SW480 (cell line): ENCODE data around the gene FBRS.
"Not testable (repeated sequence)": the region's sequence is repeated elsewhere in the genome, so short reads cannot be mapped to it uniquely, and the experiment has no call there.

Experiments used
- DNase-seq: peaks from one replicate; pipeline ENCODE4 v3.0.0-alpha.2; 2016; ENCODE audit warnings: low spot score

Gene FBRS

DNA sequence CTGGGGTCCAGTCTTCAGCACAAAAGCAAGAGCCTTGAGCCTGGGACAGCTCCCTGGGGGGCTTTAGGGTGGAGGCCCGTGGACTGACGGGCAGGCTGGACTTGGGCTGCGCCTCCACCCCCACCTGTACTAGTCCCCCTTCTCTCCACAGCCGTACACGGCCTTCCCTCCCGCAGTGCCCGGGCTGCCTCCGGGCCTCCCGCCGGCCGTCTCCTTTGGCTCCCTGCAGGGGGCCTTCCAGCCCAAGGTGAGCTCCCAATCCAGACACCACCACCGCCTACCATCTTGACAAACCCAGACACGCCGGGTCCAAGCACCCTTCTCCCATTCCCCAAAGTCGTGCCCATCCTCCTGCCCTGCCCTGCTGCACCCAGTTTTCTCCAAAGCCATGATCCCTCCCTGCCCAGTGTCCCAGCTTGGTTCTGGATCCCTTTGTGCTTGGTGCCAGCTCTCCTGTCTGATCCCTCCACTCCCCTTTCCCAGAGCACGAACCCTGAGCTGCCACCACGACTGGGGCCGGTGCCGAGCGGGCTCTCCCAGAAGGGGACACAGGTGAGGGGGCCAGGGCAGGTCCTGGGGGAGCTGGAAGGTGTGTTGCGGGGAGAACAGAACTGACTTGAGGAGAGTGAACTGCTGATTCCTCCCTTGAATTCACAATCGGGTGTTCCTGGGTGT, 7.1 kb downstream of the FBRS start:
- DNase-seq, result no peak

DNA sequence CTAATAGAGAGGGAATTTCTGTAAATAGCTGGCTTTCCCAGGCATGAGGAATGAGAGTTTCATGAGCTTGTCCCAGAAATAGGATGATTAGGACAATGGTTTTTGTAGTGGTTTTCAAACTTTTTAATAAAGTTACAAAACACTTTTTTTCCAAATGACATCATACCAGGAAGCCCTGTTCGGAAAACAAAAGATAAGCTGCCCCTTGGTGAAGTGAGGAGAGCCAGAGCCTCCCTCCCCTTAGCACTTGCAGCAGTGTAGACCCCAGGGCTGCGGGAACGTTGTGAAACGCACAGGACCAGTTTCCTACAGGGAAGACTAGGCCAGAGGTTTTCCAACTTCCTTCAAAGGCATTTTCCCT, 7.6 kb downstream of the FBRS start:
- no peak for DNase-seq

DNA sequence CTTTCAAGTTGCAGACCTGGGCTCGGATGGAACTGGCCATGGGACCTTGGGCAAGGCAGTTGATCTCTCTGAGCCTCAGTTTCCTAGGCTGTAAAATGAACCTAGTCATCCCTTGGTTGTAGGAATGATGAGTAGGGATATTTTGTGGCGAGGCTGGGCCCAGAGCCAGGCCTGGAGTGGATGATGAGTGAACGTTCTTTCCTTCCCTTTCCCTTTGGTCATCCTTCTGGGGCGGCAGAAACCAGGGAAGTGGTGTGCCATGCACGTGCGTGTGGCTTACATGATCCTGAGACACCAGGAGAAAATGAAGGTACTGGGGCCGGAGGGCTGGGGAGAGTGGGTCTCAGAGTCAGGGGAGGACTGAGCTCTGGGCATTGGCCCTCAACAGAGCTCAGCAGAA, 8.4 kb downstream of the FBRS start:
- no peak for DNase-seq

DNA sequence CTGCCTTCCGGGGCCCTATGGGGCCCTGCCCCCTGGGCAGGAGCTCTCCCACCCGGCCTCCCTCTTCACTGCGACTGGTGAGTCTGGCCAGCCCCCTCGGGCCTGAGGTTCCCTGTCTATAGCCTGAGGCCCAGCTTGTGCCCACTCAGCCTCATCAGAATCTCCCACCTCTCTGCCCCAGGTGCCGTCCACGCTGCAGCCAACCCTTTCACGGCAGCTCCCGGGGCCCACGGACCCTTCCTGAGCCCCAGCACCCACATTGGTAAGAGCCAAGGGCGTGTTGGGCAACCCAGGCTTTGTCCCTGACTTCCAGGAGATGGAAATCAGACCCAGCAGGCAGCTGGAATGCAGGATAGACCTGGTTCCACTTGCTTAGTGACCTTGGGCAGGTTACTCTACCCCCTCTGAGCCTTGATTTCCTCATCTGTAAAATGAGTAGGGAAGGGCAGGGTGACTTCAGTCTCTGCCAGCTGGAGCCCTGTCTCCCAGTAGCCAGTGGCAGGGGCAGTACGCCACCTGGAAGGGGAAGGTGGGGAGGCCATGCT, 9.2 kb downstream of the FBRS start:
- DNase-seq, result no peak

DNA sequence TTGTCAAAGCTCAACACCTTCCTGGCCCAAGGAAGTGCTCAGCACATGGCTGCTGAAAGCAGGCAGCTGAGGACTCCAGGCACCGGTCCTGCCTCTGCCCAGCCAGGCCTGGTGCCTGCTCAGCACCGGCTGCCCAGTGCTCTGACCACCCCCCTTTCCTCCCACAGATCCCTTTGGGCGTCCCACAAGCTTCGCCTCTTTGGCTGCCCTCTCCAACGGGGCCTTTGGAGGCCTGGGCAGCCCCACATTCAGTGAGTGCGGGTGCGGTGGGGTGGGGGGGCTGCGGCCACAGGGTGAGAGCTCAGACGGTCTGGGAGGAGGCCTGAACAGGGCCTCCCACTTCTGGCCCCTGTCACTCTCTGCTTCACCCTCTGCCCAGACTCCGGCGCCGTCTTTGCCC, 10.2 kb downstream of the FBRS start:
- DNase-seq, result no peak

DNA sequence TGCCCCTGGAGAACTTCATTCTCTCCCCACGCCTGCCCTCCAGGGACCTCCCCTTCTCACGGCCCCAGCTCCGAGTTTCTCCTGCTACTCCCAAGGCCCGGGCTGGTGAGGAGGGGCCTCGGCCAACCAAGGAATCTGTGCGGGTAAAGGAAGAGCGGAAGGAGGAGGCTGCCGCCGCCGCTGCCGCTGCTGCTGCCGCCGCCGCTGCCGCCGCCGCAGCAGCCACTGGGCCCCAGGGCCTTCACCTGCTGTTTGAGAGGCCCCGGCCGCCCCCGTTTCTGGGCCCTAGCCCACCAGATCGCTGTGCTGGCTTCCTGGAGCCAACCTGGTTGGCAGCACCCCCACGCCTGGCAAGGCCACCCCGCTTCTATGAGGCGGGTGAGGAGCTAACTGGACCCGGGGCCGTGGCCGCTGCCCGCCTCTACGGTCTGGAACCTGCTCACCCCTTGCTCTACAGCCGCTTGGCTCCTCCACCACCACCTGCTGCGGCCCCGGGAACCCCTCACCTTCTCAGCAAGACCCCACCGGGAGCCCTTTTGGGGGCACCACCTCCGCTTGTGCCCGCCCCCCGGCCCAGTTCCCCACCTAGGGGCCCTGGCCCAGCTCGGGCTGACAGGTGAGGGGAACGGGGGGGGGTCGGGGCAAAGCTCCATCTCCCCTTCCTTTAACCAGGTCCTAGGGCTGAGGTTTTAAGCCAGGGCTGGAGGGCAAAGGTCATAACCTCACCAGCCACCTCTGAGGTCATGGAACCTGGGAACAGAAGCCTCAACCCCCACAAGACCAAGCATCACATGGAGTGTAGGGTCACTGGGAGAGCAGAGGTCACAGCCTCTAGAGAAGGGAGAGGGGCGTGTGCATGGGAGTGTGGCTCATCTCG, 11.0 kb downstream of the FBRS start:
- DNase-seq, result no peak

DNA sequence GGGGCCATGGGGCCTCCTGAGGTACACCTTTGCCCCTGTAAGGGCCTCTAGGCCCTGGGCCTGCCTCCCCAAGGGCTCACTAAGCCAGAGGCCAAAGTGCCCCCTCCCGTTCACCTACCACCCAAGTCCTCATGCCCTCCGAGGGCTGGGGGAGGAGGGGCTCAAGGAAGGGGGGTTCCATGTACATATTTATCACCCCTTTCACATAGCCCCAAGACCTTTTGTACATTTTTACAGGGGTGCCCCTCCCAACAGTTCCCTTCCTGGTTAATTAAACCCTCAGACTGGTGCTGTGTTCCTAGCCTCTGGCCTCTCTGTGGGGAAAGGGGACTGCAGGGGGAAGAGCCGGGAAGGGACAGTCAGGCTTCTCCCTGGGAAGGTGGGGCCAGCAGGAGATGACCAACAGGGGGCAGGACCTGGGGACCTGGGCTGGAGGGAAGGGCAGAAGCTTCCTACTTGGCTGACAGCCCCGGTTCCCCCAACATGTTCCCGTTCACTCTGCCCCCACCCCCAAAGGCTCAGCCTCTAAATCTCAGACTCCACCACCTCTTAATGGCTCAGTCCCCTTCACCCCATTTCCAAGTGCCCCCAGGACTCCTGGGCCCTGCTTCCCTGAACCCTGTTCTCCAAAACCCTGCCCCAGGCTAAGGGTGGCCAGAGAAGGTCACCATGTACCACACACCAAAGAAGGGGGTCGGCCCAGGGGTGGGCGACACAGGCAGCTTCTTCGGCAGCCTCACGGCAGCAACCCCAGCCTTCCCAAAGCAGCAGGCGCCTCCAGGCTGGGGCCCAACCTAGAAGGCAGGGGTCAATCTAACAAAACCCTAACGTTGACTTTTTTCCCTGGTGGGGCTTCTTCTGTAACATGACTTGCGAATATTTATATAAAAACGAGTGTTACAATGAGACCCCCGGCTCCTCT, 11.9 kb downstream of the FBRS start:
- DNase-seq, result no peak

DNA sequence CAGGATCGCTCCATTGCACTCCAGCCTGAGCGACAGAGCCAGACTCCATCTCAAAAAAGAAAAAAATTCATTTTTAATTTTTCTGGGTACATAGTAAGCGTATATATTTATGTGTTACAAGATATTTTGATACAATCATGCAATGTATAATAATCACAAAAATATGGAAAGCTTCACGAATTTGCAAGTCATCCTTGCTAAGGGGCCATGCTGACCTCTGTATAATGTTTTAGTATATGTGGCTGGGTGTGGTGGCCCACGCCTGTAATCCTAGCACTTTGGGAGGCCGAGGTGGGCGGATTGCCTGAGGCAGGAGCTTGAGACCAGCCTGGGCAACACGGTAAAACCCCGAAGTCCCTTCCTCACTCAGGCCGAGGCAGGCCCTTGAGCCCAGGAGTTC, 16.9 kb downstream of the FBRS start:
- DNase-seq, result no peak

DNA sequence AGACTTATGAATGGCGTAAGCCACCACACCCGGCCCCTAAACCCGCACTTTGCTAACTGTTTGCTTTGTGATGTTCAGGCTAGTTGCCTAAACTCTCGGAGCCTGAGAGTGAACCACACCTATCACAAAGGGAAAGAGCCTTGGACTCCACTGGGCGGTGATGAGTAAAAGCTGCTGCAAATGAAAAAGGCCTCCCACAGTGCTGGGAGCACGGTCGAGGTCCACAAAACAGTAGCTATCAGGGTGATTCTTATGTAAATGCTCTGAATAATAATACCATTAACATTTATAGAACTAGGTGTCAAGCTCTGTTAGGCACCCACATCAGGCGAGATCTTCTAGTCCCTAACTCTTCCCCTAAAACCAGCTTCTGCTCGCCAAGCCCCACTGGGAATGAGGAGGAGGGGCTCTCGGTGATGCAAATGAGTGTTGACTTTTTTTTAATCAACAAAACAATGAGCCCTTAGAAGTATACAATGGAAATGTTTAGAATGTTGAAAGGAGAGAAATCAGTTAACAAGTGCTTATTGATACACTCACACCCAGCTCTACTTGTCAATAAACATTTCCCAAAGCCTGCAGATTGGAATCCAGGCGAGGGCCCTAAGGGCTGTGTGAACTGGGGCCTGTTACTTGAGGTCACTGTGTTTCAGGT, 19.8 kb downstream of the FBRS start:
- DNase-seq, result no peak

DNA sequence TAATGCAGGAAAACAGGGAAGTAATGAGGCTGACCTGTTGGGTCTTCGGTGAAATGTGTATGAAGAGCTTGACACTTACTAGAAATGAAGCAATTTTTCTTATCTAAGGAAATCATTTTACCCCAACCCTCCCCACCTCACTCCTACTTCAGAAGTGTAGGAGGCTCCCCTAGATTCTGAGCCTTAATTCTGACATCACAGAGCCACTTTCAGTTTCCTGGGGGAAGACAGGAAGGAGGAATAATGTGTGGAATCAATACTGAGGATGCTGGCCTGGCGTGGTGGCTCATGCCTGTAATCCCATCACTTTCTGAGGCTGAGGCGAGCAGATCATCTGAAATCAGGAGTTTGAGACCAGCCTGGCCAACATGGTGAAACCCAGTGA, 20.3 kb downstream of the FBRS start:
- no peak for DNase-seq

DNA sequence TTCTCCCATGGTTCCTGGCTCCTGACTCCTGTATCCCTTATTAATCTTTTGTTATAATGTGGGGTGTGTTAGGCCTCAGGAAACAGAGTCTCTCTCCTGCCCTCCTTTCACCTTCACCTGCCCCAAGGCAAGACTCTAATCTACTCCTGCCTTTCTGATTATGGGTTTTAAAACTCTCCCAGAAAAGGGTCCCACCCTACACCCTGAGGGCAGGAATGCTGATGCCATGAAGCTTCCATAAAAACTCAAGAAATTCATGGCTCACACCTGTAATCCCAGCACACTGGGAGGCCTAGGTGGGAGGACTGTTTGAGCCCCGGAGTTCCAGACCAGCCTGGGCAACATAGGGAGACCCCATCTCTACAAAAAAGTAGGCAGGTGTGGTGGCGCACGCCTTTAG, 22.1 kb downstream of the FBRS start:
- no peak for DNase-seq

DNA sequence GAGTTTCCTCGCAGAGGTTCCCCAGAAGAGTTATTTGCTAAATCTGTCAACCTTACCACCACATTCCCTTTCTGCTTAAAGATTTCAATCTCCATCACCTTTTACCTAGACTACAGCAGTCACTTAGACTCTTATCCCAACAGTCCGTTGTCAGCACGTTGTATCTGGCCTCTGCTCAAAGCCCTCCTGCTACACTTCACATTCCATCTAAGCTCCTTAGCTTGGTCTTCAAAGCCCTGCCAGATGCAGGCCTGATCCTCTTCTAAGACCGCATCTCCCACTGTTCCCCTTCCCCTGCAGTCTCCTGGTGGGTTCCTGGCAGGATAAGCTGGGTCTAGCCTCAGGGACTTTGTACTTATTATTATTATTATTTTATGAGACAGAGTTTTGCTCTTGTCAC, 30.5 kb downstream of the FBRS start:
- DNase-seq, result no peak

DNA sequence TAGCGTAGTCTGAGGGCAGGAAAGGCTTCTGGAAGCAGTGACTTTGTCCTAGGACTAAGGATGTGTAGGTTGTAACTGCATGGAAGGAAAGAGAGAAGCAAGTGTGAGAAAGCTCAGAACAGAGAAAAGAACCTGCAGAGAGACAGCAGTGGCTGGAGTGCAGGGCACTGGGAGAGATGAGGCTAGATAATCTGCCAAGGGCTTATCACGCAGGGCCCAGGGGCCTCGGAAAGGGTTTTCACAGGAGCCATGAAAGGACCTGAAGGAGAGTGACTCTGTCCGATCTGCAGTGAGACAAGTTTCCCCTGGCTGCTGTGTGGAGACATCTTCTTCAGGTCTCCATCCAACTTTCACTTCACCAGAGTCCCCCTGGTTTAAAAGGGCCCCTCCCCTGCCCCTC, 33.7 kb downstream of the FBRS start:
- no peak for DNase-seq

DNA sequence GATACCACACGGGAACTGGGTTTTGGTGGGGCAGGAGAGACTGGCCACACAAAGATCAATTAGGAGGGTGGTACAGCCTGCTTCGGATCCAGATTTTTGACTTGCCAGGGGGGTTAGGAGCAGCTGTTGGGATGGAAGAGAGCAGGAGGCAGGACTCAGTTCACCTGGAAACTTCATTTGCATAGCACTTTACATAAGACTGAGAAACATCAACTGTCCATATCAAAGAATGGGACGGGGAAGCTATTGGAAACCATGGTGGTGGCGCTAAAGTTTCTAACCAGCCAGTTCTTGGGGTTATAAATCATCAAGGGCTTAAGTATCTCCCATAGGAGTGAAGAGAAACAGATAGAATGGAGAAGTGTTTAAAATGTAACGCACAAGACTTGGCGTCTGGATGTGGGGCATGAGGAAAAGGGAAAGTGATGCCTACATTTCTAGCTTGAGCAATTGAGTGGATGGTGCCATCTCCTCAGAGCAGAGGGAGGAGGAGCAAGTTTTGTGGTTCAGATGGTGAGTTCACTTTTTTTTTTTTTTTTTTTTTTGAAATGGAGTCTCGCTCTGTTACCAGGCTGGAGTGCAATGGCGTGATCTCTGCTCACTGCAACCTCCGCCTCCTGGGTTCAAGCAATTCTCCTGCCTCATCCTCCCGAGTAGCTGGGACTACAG, 34.3 kb downstream of the FBRS start:
- no peak for DNase-seq

DNA sequence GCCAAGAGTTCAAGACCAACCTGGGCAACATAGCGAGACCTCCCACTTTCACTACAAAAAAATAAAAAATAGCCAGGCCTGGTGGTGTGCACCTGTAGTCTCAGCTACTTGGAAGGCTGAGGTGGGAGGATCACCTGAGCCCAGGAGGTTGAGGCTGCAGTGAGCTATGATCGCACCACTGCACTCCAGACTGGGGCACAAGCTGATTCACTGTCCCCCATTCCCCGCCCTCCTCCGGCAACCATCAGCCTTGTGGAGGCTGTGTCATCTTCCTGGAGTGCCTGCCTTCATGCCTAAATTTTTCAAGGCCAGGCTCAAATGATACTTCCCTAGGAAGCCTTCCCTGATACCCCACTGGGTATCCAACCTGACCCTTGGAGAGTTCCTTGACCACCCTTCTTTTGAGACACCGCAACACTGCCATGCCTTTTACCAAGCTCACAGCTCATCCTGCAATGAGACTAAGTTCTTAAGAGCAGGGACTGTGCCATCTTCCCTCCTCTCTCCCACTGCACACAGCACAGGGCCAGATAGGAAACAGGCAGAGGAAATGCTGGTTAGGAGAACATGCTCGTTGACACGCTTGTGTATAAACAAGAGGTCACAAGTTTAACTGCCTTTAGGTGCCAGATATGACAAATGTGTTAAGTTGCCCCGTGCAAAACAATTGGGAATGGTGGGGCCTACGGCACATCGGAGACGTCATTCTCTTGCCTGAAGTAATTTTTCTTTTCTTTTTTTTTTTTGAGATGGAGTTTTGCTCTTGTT, 36.9 kb downstream of the FBRS start:
- DNase-seq, result no peak

DNA sequence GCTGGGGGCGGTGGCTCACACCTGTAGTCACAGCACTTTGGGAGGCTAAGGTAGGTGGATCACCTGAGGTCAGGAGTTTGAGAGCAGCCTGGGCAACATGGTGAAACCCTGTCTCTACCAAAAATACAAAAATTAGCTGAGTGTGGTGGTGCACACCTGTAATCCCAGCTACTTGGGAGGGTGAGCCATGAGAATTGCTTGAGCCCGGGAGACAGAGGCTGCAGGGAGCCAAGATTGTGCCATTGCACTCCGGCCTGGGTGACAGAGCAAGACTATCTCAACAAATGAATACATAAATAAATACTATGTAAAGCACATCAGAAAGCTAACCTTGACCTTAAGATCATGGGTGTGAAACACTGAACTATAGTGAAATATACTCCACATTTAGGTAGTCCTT, 38.4 kb downstream of the FBRS start:
- DNase-seq, result not testable (repeated sequence)

DNA sequence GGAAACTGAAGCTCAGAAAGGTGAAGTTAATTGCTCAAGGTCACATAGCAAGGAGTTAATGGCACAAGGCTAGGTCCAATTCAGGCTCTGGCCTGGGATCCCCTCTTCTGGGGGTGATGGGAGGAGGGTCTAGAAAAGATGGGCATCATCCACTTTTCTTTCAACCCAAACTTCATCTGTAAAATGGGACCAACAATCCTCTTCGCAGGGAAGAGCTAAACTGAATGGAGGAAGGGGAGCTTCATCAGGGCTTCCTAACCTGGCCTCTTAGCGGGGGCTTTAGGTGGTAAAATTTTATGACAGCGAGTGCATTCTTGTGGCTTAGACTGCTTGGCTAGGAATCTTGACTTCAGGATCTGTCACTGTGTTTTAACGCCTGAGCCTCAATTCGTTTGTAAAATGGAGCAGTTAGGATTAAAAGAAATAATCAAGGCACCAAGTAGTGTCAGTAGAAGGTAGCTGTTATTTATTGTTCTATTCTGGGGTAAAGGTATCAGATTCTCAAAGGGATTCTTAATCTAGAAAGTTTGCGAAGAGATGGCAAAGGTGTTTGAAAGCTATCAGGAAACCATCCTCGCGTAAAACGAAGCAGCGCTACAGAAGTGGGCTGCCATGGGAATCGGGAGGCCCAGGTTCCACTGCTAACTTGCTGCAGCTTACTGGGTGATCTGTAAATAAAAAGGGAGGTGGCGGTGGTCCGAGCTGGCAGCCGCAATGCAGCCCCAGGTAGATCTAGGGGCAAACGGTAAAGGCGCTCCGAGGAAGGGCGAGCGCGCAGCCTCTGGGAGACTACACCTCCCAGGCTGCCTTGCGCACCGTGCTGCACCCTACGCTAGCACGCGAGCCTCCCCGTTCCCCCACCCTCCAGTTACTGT, 39.3 kb downstream of the FBRS start:
- DNase-seq, result peak; percentile 96

DNA sequence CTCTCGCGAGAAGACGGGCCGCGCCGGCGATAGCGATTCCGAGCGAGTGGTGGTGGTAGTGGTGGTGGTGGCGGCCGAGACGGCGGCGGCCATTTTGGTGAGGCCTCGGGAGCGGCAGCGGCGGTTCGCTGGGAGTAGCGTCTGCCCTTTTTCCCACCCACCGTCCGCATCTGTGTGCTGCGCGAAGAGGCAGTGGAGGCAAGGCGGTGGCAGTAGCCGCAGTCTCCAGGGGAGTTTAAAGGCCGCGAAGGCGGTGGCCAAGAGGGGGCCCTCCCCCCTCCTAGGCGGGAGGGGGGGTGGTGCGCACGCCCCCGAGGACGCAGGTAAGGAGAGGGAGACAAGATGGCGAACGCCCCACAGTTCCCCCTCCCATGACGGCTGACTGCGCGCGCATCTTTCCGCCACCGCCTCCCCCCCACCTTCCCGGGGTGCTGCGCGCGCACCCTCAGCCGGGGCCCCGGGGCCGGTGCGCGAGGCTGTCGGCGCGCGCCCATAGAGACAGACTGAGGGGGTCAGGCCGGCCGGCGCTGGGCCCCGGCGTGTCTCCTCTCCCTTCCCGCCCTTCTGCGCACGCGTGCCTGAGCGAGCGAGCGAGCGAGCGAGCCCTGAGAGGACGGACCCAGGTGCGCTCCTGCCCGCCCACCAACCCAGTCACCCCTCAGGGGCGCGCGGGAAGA, 40.0 kb downstream of the FBRS start:
- peak; percentile 85 for DNase-seq
